SK-N-SH (cell line): ENCODE results near the gene LFNG. TPM values are rescaled to one million over a fixed set of nuclear protein-coding genes. Genes with fewer than 3 reads are reported as not detected.

ENCODE experiments used
- CTCF ChIA-PET: fragments of 300-600, 350-600 bp; formaldehyde crosslinking; extraction: SDS; loops from one replicate; lab custom pipeline; 2021; lab: Yijun Ruan, JAX
- POLR2A ChIA-PET: fragments of 350-600 bp; sonication (Branson Sonifier 250); formaldehyde crosslinking; extraction: SDS; loops from one replicate; lab custom pipeline; 2020; ENCODE audit warnings: antibody characterized with exemption, inconsistent platforms; lab: Yijun Ruan, JAX
- DNase-seq: peaks from one replicate; pipeline ENCODE4 v3.0.0; 2012
- H2AFZ ChIP-seq: fragments of 200-600 bp; sonication (generic); 2 replicates; pipeline ENCODE4 v1.8.1; 2016; ENCODE audit warnings: antibody characterized with exemption, mild to moderate bottlenecking, low read depth
- H3F3A ChIP-seq: fragments of 200-600 bp; sonication (generic); replicated peaks from 2 replicates; pipeline ENCODE3; 2016; ENCODE audit warnings: antibody characterized with exemption, mild to moderate bottlenecking; ENCODE audit not compliant: insufficient read depth
- H3K27ac ChIP-seq, 2 experiments: fragments of 200-500 bp in 1 of 2; fragments of 200-600 bp in 1 of 2; sonication (Bioruptor generic) in 1 of 2; sonication (generic), shearing (Covaris generic) in 1 of 2; 2 replicates each; pipeline versions ENCODE4 v1.5.1 to v1.6.1; 2014 to 2016; ENCODE audit warnings: low read depth in 2 of 2, inconsistent platforms in 1 of 2, low read length in 1 of 2, mild to moderate bottlenecking in 1 of 2, mixed read lengths in 1 of 2
- H3K27me3 ChIP-seq: fragments of 200-600 bp; sonication (generic), shearing (Covaris generic); 2 replicates; pipeline ENCODE4 v1.6.1; 2016; ENCODE audit warnings: mixed run types; ENCODE audit not compliant: insufficient read depth
- H3K36me3 ChIP-seq, 2 experiments: fragments of 200-500 bp in 1 of 2; fragments of 200-600 bp in 1 of 2; sonication (Bioruptor generic) in 1 of 2; sonication (generic) in 1 of 2; replicated peaks in 1 of 2; 2 replicates each; pipeline versions ENCODE3 to v1.5.1; 2014 to 2016; ENCODE audit warnings: low read length in 1 of 2, mild to moderate bottlenecking in 1 of 2; ENCODE audit not compliant: insufficient read depth in 2 of 2, control insufficient read depth in 1 of 2
- H3K4me1 ChIP-seq, 2 experiments: fragments of 200-500 bp in 1 of 2; fragments of 200-600 bp in 1 of 2; sonication (Bioruptor generic) in 1 of 2; sonication (generic), shearing (Covaris generic) in 1 of 2; 2 replicates each; pipeline versions ENCODE4 v1.5.1 to v1.6.1; 2014 to 2016; ENCODE audit warnings: low read depth in 1 of 2, low read length in 1 of 2, mixed run types in 1 of 2; ENCODE audit not compliant: insufficient read depth in 2 of 2, control insufficient read depth in 1 of 2
- H3K4me2 ChIP-seq: fragments of 200-600 bp; sonication (generic), shearing (Covaris generic); 2 replicates; pipeline ENCODE4 v1.6.1; 2017; ENCODE audit warnings: mixed run types
- H3K4me3 ChIP-seq, 2 experiments: fragments of 200-500 bp in 1 of 2; fragments of 200-600 bp in 1 of 2; sonication (Bioruptor generic) in 1 of 2; sonication (generic), shearing (Covaris generic) in 1 of 2; 2 replicates each; pipeline versions ENCODE4 v1.5.1 to v1.8.1; 2014 to 2016; ENCODE audit warnings: low read depth in 2 of 2, inconsistent platforms in 1 of 2, low read length in 1 of 2, mild to moderate bottlenecking in 1 of 2, mixed read lengths in 1 of 2, moderate library complexity in 1 of 2
- H3K79me2 ChIP-seq: fragments of 200-600 bp; sonication (generic); 2 replicates; pipeline ENCODE4 v1.8.1; 2017; ENCODE audit warnings: mild to moderate bottlenecking; ENCODE audit not compliant: insufficient read depth
- H3K9ac ChIP-seq: fragments of 200-600 bp; sonication (generic); 2 replicates; pipeline ENCODE4 v1.6.1; 2017; ENCODE audit warnings: mixed run types
- H3K9me2 ChIP-seq: fragments of 200-600 bp; sonication (generic); 2 replicates; pipeline ENCODE4 v1.6.1; 2017; ENCODE audit warnings: mixed run types
- H3K9me3 ChIP-seq: fragments of 200-600 bp; sonication (generic); 2 replicates; pipeline ENCODE4 v1.6.1; 2017; ENCODE audit warnings: mixed run types, mild to moderate bottlenecking, moderate library complexity
- H4K20me1 ChIP-seq: fragments of 200-600 bp; sonication (generic); 2 replicates; pipeline ENCODE4 v1.6.1; 2017; ENCODE audit warnings: mild to moderate bottlenecking, mixed run types; ENCODE audit not compliant: insufficient read depth
- CHD2 ChIP-seq: fragments of 150-350 bp; IDR thresholded peaks from 2 replicates; pipeline ENCODE4 v1.6.1; 2018; ENCODE audit warnings: low read length; ENCODE audit not compliant: partially characterized antibody
- ELF1 ChIP-seq: IDR thresholded peaks from 2 replicates; pipeline ENCODE4 v1.4.0; 2012
- EP300 ChIP-seq, 2 experiments: IDR thresholded peaks; 2 replicates each; pipeline versions ENCODE4 v1.4.0 to v1.6.1; 2012; ENCODE audit warnings: borderline replicate concordance in 1 of 2, low read depth in 1 of 2, low read length in 1 of 2
- EZH2phosphoT487 ChIP-seq: fragments of 200-600 bp; sonication (generic); IDR thresholded peaks from 2 replicates; pipeline ENCODE4 v1.6.1; 2017; ENCODE audit warnings: low read depth, mixed run types, mild to moderate bottlenecking, antibody characterized with exemption, moderate library complexity, borderline replicate concordance
- FOSL2 ChIP-seq: IDR thresholded peaks from 2 replicates; pipeline ENCODE4 v1.4.0; 2012; ENCODE audit warnings: low read depth, mild to moderate bottlenecking, moderate library complexity, borderline replicate concordance
- FOXJ3 ChIP-seq: sonication (generic); formaldehyde crosslinking; IDR thresholded peaks from 2 replicates; pipeline ENCODE4 v1.5.1; 2020; ENCODE audit warnings: mild to moderate bottlenecking, missing genetic modification reagents
- FOXM1 ChIP-seq: IDR thresholded peaks from 2 replicates; pipeline ENCODE4 v1.4.0; 2012; ENCODE audit warnings: low read depth, mild to moderate bottlenecking
- GABPA ChIP-seq: IDR thresholded peaks from 2 replicates; pipeline ENCODE4 v1.4.0; 2012; ENCODE audit warnings: low read depth, mild to moderate bottlenecking
- JUND ChIP-seq: IDR thresholded peaks from 2 replicates; pipeline ENCODE4 v1.4.0; 2012
- MEF2A ChIP-seq: IDR thresholded peaks from 2 replicates; pipeline ENCODE4 v1.4.0; 2012; ENCODE audit warnings: low read depth, borderline replicate concordance
- MXI1 ChIP-seq: IDR thresholded peaks from 2 replicates; pipeline ENCODE4 v1.6.1; 2012; ENCODE audit warnings: mild to moderate bottlenecking, low read depth, low read length, improper control_type of control experiment
- NFIC ChIP-seq: IDR thresholded peaks from 2 replicates; pipeline ENCODE4 v1.4.0; 2012; ENCODE audit warnings: borderline replicate concordance
- POLR2AphosphoS5 ChIP-seq: IDR thresholded peaks from 2 replicates; pipeline ENCODE4 v1.6.1; 2012; ENCODE audit warnings: low read depth, low read length
- RFX5 ChIP-seq: IDR thresholded peaks from 2 replicates; pipeline ENCODE4 v1.6.1; 2012; ENCODE audit warnings: mild to moderate bottlenecking, improper control_type of control experiment, low read length
- SMC3 ChIP-seq: IDR thresholded peaks from 2 replicates; pipeline ENCODE4 v1.6.1; 2012; ENCODE audit warnings: low read depth, low read length, improper control_type of control experiment
- TAF1 ChIP-seq: IDR thresholded peaks from 2 replicates; pipeline ENCODE4 v1.6.1; 2012; ENCODE audit warnings: low read depth, mild to moderate bottlenecking, low read length, moderate library complexity, borderline replicate concordance
- TCF12 ChIP-seq: IDR thresholded peaks from 2 replicates; pipeline ENCODE4 v1.4.0; 2012
- TEAD4 ChIP-seq: IDR thresholded peaks from 2 replicates; pipeline ENCODE4 v1.4.0; 2012; ENCODE audit warnings: mild to moderate bottlenecking, borderline replicate concordance; ENCODE audit not compliant: insufficient read depth
- WGBS: methylation state at CpG from one replicate; pipeline ENCODE4 v1.1.6; 2017; ENCODE audit warnings: low lambda C conversion rate; 5-methylcytosine and 5-hydroxymethylcytosine counted together
- polyA plus RNA-seq, 3 experiments: library from polyadenylated mRNA; depleted of rRNA; stranded (reverse); fragments of >200 nt; gene quantifications; 2 replicates each; pipeline ENCODE4 v1.2.3, GENCODE V29; 2012
- TF ChIP-seq, protein P1 (sequence below): IDR thresholded peaks from 2 replicates; pipeline ENCODE4 v1.4.0; 2012; ENCODE audit warnings: low read depth, borderline replicate concordance
- TF ChIP-seq, protein P2 (sequence below): IDR thresholded peaks from 2 replicates; pipeline ENCODE4 v1.4.0; 2012; ENCODE audit warnings: low read depth, borderline replicate concordance
- TF ChIP-seq, protein P3 (sequence below): fragments of 150-350 bp; IDR thresholded peaks from 2 replicates; pipeline ENCODE4 v1.6.1; 2016; ENCODE audit warnings: mild to moderate bottlenecking, low read depth, low read length
- TF ChIP-seq, protein P4 (sequence below): IDR thresholded peaks from 2 replicates; pipeline ENCODE4; 2012
- TF ChIP-seq, protein P5 (sequence below): fragments of 150-350 bp; IDR thresholded peaks from 2 replicates; pipeline ENCODE4 v1.6.1; 2017; ENCODE audit warnings: antibody characterized with exemption, low read length, low read depth, borderline replicate concordance
- TF ChIP-seq, protein P6 (sequence below): fragments of 200-600 bp; sonication (generic); IDR thresholded peaks from 2 replicates; pipeline ENCODE4 v1.6.1; 2017; ENCODE audit warnings: antibody characterized with exemption, mild to moderate bottlenecking, moderate library complexity

The LFNG gene
- polyA plus RNA-seq, 1 of the 3 experiments (the other 2 are of a cell fraction), result 9.4 TPM

DNA sequence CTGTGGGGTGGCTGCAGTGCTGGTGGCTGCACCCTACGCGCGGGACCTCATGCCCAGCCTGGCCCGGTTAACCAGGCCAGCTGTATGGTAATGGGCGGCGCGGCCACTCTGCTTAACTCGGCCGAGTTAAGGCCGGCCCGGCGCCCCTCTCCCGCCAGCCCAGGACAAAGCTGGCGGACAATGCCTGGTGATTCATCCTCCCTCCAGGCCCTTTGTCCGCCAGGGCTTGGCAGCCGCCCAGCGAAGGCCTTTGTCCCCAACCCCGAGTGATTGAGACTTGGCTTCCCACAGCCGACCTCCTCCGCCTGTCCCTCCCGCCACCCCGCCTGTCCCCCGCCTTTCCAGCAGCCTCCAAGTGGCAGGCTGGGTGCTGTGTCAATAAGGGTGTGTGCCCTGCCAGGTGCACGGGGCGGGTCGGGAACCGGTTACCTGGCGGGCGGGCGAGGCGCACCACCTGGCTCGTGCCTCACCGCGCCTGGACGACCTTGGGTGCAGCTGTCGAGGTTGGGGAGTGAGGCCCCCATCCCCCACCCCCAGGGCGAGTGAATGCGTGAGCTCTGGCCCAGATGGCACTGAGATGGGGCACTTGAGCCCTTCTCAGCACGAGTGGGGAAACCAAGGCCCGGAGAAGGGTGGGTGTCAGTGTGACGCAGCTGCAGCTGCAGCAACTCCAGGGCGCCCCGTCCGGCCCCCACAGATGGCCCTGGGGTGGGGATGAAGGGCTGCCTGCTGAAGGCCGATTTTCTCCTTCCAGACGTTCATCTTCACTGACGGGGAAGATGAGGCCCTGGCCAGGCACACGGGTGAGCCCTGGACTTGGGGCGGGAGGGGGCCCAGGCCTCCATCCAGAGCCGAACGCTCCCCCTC is 4.6 kb downstream of the LFNG start:
- H3K4me1 ChIP-seq, result peaks cover 54 to 61% of the 10 kb centered on the region in 2 experiments; a peak in 3 of 4 replicates
- CTCF ChIA-PET, result interaction anchor here (0.5 to 1.9 kb wide), 6 partner anchors 28 to 775 kb away, joined by 3 to 5 read pairs (median 4); no protein-coding TSS in a partner anchor
- POLR2A ChIA-PET, result interaction anchor here (1.2 kb wide), 1 partner anchor 28 kb away, joined by 3 read pairs; no protein-coding TSS in a partner anchor
- TF ChIP-seq, protein P1, sequence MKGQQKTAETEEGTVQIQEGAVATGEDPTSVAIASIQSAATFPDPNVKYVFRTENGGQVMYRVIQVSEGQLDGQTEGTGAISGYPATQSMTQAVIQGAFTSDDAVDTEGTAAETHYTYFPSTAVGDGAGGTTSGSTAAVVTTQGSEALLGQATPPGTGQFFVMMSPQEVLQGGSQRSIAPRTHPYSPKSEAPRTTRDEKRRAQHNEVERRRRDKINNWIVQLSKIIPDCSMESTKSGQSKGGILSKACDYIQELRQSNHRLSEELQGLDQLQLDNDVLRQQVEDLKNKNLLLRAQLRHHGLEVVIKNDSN, result no peak
- TF ChIP-seq, protein P2, sequence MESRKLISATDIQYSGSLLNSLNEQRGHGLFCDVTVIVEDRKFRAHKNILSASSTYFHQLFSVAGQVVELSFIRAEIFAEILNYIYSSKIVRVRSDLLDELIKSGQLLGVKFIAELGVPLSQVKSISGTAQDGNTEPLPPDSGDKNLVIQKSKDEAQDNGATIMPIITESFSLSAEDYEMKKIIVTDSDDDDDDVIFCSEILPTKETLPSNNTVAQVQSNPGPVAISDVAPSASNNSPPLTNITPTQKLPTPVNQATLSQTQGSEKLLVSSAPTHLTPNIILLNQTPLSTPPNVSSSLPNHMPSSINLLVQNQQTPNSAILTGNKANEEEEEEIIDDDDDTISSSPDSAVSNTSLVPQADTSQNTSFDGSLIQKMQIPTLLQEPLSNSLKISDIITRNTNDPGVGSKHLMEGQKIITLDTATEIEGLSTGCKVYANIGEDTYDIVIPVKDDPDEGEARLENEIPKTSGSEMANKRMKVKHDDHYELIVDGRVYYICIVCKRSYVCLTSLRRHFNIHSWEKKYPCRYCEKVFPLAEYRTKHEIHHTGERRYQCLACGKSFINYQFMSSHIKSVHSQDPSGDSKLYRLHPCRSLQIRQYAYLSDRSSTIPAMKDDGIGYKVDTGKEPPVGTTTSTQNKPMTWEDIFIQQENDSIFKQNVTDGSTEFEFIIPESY, result no peak; the same call in 1 of the 2 replicates
- TF ChIP-seq NFIC (peak; percentile 90), ELF1 (no peak), FOXJ3 (CRISPR knock-in tag) (no peak), EP300 (IDR thresholded peaks at IDR 0.05; ENCODE audit: borderline replicate concordance in 1 of 2, low read depth in 1 of 2, low read length in 1 of 2) (peak; percentile 40 to 49; a peak in 1 of 4 replicates), FOXM1 (no peak; the same call in 1 of the 2 replicates), RFX5 (no peak), EZH2phosphoT487 (no peak), GABPA (no peak), TCF12 (peak; percentile 51), POLR2AphosphoS5 (no peak), TAF1 (no peak), MEF2A (no peak), CHD2 (peak; percentile 22), TEAD4 (no peak), FOSL2 (peak; percentile 88; the same call in 1 of the 2 replicates), MXI1 (no peak), SMC3 (no peak; the same call in 1 of the 2 replicates), JUND (peak; percentile 66; the same call in 1 of the 2 replicates)
- TF ChIP-seq, protein P3, sequence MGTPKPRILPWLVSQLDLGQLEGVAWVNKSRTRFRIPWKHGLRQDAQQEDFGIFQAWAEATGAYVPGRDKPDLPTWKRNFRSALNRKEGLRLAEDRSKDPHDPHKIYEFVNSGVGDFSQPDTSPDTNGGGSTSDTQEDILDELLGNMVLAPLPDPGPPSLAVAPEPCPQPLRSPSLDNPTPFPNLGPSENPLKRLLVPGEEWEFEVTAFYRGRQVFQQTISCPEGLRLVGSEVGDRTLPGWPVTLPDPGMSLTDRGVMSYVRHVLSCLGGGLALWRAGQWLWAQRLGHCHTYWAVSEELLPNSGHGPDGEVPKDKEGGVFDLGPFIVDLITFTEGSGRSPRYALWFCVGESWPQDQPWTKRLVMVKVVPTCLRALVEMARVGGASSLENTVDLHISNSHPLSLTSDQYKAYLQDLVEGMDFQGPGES, result no peak
- TF ChIP-seq, protein P4, sequence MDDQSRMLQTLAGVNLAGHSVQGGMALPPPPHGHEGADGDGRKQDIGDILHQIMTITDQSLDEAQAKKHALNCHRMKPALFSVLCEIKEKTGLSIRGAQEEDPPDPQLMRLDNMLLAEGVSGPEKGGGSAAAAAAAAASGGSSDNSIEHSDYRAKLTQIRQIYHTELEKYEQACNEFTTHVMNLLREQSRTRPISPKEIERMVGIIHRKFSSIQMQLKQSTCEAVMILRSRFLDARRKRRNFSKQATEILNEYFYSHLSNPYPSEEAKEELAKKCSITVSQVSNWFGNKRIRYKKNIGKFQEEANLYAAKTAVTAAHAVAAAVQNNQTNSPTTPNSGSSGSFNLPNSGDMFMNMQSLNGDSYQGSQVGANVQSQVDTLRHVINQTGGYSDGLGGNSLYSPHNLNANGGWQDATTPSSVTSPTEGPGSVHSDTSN, result no peak; the same call in 1 of the 2 replicates
- TF ChIP-seq, protein P5, sequence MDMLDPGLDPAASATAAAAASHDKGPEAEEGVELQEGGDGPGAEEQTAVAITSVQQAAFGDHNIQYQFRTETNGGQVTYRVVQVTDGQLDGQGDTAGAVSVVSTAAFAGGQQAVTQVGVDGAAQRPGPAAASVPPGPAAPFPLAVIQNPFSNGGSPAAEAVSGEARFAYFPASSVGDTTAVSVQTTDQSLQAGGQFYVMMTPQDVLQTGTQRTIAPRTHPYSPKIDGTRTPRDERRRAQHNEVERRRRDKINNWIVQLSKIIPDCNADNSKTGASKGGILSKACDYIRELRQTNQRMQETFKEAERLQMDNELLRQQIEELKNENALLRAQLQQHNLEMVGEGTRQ, result no peak
- TF ChIP-seq, protein P6, sequence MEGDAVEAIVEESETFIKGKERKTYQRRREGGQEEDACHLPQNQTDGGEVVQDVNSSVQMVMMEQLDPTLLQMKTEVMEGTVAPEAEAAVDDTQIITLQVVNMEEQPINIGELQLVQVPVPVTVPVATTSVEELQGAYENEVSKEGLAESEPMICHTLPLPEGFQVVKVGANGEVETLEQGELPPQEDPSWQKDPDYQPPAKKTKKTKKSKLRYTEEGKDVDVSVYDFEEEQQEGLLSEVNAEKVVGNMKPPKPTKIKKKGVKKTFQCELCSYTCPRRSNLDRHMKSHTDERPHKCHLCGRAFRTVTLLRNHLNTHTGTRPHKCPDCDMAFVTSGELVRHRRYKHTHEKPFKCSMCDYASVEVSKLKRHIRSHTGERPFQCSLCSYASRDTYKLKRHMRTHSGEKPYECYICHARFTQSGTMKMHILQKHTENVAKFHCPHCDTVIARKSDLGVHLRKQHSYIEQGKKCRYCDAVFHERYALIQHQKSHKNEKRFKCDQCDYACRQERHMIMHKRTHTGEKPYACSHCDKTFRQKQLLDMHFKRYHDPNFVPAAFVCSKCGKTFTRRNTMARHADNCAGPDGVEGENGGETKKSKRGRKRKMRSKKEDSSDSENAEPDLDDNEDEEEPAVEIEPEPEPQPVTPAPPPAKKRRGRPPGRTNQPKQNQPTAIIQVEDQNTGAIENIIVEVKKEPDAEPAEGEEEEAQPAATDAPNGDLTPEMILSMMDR, result no peak

More for the DNA sequence above, 4.6 kb downstream of the LFNG start:
- Histone ChIP-seq H3K27ac (peak overlapping the region; percentile 48 to 56), H2AFZ (no peak overlapping the region), H3K4me2 (peak overlapping the region; percentile 90), H3K4me3 (no peak overlapping the region; a peak in 1 of 4 replicates), H3K9me3 (no peaks in the 10 kb centered on the region), H4K20me1 (peaks cover 10% of the 10 kb centered on the region; the same call in 1 of the 2 replicates), H3K9me2 (no peaks in the 10 kb centered on the region), H3F3A (peaks cover 48% of the 10 kb centered on the region), H3K79me2 (peaks cover 48% of the 10 kb centered on the region), H3K36me3 (peaks cover 6 to 7% of the 10 kb centered on the region in 2 experiments), H3K9ac (peak overlapping the region; percentile 51; the same call in 1 of the 2 replicates), H3K27me3 (no peaks in the 10 kb centered on the region)
- DNase-seq, result peak; percentile 91
- WGBS, result 69% methylated on average over 30 of the region's 51 CpGs
